HG03575 (cell line): ENCODE results near the gene SYNPO2.
"Not testable (repeated sequence)": the region's sequence is repeated elsewhere in the genome, so short reads cannot be mapped to it uniquely, and the experiment has no call there.

ENCODE experiments used
- ATAC-seq: cut with Tn5 transposase; IDR thresholded peaks from one replicate; pipeline ENCODE4 v1.9.1; 2021; ENCODE audit not compliant: unreplicated experiment, insufficient number of reproducible peaks, low FRiP score; ENCODE audit errors: extremely low read depth

The SYNPO2 gene

DNA sequence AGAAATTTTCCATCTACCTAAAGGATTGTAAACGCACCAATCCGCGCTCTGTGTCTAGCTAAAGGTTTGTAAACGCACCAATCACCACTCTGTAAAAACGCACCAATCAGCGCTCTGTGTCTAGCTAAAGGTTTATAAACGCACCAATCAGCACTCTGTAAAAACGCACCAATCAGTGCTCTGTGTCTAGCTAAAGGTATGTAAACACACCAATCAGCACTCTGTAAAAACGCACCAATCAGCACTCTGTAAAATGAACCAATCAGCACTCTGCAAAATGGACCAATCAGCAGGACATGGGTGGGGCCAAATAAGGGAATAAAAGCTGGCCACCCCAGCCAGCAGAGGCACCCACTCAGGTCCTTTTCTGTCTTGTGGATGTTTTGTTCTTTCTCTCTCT is 10.1 kb upstream of the SYNPO2 start:
- not testable (repeated sequence) for ATAC-seq

DNA sequence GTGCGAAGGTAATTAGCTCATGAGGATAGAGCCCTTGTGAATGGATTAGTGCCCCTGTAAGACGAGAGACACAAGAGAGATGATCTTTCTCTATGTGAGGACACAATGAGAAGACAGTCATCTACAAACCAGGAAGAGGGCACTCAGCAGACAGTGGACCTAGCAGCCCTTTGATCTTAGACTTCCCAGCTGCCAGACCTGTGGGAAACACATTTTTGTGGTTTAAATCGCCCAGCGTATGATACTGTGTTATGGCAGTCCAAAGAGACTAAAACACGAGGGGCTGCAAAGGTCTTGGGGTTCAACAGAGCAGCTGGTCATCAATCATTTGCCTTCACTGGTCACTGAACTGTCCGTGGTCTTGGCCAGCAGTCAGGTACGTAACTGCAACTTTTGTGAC is 9.2 kb upstream of the SYNPO2 start:
- no peak for ATAC-seq

DNA sequence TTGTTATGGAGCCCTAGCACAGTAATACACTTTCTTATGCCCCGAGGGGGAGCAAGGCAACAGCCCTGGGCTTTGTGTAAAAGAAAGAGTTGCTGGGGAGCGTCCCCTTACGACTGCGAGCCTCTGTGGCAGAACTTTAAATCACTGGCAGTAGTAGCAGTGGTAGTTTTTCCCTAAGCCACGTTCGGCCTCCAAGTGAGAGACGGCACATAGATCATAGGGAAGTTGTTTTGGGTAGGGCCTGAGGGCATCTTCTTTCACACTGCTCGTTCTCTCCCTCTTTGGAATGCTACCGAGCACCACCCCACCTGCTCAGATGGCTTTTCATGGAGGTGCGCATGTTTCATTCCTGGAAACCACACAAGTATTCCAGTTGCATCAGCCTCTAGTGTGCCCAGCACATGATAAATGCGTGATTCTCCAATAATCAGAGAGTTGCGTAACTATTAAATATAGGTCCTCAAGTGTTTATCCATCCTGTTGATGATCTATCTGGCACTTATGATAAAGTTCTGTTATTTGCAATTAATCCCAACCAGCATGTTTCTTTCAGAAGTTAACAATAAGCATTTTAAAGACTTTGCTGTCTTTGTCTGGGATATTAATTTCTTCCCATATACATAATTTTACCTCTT is 7.0 kb upstream of the SYNPO2 start:
- no peak for ATAC-seq

DNA sequence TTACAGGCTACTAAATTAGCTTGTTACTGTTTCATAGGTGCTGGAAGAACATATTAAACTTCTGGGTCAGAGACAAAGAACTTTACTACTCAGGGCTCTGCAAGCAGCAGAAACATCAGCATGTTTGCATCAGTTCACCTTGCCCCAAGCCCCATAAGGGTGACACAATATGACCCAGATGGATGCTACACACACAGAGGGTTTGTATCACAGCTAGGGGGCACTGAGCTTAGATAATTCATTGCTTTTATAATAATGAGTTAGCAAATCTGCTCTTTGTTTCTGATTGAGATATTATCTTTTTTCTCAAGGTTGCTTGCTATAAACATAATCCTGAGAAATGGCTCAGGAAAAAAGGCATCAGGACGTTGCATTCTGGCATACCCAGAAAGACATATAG is 4.8 kb upstream of the SYNPO2 start:
- ATAC-seq = no peak

DNA sequence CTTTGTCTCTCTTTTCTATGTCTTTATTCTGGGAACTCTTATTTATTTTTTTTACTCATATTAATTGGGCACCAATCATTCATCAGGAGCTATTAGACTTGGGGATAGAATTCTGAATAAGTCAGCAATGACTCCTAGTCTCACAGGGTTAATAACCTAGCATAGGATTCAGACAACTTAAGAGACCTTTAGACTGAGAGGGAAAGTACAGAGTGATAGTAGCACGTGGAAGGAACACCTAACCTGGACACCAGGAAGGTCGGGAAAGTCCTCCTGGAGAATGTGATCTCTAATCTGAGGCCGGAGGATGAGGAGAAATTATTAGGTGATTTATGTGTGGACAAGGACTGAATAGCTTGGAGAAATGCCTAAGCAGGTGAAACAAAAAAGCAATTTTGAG is 3.9 kb upstream of the SYNPO2 start:
- no peak for ATAC-seq

DNA sequence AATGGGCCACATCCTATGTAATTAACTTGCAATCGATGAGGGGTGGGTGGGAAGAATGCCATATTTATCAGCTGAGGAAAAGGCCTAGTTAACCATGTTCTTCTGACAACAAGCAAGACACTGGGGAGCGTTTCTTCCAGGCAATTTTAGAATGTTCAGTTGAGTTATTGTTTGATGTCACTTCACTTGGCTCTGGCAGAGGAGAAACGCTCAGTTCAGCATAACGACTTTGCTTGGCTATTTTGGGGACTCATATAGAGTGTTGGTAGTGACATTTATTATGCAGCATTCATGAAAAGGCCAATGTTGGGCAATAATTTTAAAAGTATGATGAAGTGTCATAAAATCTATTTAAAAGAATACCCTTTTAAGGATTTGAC is 648 bp downstream of the SYNPO2 start:
- no peak for ATAC-seq

DNA sequence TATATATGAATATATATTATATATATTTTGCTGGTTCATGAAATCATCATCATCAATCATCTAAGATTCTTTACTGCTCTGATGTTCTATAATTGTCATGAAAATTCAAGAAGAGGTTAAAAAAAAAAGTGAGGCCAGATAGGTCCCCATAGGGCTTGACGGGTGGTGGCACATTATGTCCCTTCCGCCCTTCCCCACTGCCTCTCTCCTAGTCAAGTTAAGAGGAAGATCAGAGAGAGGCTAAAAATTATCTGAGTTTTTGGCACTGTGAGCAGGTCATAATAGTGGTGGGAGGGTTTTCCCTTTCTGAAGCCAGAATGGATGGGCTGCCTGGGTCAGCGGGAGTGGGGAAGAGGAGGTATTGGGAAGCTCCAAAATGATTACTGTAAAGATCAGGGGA is 5.4 kb downstream of the SYNPO2 start:
- ATAC-seq = no peak

DNA sequence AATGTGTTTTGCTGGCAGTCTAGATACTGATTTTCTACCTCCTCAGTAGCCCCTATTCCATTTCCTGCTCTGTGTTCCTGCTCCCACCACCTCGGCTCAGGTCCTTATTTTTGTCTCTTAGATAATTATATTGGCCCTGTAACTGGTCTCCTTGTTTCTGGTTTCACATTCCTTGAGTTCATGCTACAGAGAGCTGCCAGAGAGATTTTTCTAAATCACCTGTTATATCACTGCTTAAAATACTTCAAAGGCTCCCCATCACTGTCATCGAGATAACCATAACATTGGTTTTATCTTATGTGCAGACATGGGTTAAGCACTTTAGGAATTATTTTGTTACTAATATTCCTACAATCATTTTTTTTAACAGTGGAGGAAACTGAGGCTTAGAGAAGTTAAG is 9.6 kb downstream of the SYNPO2 start:
- no peak for ATAC-seq

DNA sequence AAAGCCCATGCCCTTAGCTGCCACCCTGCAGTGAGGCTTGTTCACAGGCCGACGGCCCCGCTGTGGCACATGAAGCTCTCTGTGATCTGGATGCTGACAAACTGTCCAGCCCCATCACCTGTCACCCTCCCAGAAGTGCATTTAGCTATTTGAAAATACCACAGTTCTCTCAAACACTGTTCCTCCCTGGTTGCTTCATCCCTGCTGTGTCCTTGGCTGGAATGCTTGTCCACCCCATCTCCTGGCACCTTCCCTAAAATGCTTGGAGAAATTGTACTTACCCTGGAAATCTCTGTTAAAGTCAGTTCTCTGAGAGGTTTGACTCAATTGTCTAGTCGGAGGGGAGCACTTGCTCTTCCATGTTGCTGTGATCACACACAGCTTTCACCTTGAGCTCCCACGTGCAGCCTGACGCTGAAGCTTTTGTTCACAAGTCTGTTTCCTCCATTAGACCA is 10.1 kb downstream of the SYNPO2 start:
- ATAC-seq = no peak

DNA sequence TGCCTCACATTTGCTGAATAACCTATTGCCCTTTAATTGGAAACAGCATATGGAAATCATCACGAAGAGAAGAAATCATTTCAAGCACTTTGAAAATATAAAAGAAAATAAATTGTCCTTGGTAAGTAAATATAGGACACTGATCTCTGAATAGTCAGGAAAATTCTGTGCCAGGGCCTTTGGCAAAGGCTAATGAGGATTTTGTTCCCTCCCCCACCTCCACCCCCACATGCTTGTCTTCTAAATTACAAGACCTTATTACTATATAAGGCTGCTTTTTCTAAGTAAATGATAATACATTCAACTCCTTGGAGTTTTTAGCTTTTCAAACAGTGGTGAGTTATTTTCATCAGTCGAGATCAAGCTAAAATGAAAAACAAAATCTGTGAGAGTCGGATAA is 15.8 kb downstream of the SYNPO2 start:
- no peak for ATAC-seq

DNA sequence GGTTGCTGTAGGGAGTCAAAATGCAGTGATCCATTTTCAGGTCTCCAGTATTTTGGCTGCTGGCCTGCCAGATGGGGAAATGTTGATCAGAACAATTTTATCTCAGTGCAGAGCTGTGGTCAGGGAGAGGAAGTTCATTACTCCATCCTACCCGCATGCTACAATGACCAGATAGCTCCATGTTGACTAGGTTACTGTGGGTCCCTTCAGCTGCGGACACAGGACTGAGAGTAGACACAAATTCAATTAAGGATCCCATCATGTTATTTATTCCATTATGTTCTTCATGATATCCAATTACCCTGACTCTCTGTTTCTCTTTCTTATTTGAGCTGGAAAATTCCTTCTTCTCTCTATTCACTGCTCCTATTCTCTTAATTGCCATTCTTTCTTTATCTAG is 16.3 kb downstream of the SYNPO2 start:
- ATAC-seq = no peak

DNA sequence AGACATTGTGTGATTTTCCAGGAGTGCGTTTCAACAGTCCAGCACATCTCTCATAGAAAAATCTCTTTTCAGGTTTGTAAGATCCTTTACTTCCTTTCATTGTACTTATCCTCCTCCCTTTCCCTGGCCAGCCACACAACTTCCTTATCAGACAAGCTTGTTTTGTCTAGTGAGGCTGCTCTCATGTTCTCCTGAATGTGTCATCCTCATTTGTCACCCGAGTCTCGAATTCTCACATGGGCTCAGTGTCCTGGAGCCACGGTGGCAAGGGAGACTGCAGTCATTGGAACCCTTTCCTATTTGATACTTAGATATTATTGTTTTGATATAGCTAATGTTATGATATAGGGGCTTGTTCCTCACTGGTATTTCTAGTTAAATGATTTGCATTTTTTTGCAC is 16.9 kb downstream of the SYNPO2 start:
- ATAC-seq = no peak

DNA sequence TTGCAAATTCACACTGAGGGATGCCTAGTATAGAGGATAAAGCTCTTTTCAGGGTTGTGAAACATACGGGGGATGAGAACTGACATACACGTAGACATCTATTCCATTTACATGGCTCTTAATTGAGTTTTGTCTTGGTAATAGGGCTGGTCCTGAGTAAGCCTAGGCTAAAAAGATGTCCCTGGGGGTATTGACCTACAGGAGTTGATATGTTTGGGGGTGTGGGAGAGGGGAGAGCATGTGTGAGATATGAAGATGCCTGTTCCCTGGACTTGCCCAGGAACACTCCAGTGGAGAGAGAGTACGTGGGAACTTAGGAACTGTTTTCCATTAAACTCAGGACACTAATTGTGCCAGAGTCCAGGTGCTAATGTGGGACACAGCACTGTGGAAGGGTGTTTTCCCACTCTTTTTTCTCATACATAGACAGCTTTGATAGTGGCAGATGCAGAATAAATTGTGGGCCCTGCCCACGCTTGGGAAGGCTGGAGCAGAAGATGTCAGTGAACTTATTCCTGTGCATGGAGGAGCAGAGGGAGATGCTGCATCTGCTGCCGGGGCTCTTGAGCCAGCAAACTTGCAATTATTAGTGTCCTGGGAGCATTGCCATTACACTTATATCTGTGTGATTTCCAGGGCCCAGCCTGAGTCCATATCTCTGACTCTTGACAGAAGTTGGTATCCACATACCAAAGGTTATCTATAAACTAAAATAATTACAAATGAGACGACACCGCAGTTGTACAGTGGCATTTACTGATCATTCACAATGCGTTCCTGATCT is 20.7 kb downstream of the SYNPO2 start:
- ATAC-seq = no peak

DNA sequence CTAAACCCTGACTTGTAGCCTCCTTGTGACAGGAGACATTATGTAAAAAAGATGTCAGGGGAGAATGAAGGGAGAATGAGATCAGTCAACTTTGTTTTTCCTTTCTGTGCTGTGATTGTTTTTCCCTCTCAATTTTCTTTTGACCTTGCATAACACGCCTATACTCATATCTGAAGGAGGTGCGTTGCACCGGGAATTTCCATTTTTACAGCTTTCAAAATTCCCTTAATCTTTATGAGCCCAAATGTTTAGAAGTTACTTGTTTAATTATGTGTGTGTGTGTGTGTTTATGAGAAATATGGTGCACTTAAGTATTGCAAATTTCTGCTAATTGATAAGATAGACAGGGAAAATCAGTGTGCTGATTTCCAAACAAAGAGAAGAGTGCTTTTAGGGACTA is 21.6 kb downstream of the SYNPO2 start:
- no peak for ATAC-seq

DNA sequence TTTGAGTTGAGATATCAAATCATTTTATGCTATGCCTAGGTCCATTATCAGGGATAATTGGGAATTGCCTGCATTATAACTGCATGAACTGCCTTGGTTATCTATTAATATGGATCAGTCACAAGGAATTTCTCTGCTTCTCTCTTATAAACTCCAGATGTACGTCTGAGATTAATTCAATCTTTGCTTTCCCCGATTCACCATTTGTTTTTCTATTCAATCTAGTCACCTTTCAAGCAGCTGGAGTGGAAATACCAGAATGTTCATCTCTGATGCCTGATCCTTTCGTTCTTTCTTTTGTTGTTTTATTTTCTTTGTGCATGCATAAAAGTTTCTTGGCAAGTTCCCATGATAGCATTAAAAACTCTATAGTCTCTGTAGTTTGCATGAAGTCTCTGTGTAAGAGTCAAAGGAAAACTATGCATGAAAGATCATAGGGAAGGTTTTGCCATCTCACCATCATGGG is 22.6 kb downstream of the SYNPO2 start:
- ATAC-seq = no peak

DNA sequence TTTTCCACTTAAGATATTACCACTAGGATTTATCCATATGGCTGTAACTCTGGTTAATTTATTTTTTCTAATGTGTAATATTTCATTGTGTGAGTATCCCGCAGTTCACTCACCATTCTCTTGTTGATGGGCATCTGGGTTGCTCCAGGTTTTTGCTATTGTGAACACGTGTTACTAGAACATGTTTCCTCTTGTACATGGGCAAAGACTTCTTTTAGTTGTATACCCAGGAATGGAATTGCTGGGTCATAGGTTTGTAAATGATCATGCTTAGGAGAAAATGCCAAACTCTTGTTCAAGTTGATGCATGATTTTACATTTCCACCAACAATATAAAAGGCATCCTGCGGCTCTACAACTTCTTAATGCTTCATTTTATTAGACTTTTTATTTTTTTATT is 26.8 kb downstream of the SYNPO2 start:
- no peak for ATAC-seq

DNA sequence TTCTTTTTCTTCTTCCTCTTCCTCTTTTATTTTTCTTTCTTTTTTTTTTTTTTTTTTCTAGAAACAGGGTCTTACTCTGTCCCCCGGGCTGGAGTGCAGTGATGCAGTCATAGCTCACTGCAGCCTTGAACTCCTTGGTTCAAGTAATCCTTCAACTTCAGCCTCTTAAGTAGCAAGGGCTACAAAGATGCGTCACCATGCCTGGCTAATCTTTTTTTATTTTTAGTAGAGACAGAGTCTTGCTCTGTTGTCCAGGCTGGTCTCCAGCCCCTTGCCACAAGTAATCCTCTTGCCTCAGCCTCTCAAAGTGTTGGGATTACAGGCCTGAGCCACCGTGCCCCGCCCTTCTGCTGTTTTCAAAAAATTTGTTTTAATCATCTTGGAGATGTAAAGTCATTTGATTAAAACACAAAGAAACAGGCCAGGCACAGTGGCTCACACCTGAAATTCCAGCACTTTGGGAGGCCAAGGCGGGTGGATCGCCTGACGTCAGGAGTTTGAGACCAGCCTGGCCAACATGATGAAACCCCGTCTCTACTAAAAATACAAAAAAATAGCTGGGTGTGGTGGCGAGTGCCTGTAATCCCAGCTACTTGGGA is 28.1 kb downstream of the SYNPO2 start:
- ATAC-seq = no peak

DNA sequence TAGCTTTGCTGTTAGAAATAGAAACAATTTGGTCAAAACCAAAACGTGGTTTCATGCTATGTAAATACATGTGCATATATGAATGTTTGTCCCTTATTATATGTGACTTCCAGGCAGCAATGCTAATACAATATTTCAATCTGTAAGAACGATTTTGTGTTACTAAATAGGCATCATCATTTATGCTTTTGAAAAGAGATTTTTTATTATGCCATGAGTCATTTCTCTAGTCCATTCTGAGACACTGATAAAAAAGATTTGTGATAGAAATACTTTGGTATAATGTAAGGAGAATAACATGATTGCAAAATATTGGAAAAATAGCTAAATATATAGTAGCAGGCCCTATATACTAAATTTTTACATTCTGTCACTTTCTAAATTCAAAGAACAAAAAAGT is 28.9 kb downstream of the SYNPO2 start:
- ATAC-seq = no peak

DNA sequence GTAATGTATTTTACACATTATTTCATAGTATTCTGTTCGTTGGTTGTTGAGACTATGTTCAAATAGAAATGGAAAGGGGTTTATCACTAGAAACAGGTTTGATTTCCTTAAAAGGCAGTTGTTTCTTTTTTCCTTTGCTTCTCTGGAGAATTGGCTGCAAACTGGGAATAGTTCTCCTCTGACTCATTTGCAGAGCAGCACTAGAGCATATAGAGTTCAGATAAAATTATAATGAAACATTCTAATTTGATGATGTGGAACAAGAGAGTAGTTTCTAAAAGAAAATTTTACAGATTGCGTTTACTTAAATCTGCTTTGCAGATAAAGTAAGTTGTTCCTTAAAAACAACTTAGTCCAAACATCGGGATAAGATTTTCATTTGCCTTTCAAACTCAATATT is 29.7 kb downstream of the SYNPO2 start:
- ATAC-seq = no peak

DNA sequence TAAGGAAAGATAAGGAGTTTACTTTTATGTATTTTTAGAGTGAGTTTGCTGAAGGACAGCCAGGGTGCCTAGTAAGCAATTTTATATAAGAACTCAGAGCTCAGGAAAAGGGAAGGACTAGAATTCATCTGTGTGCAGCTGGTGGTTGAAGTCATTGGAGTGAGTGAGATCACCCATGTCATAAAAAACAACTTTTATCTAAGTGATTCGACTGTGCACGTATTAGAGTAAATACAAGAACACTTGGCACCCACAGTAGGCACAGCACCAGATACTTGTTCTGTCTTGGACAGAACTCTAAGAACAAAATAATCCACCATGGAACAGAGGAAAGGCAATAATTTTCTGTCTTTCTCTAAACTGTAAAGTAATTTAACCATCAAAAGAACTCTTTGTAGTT is 31.6 kb downstream of the SYNPO2 start:
- no peak for ATAC-seq
